ENCODE measurements around the gene ADCY9. TPM values are rescaled to one million over a fixed set of nuclear protein-coding genes. Genes with fewer than 3 reads are reported as not detected.

The ADCY9 gene
- total RNA-seq = 18.0 and 19.5 TPM in 2 replicates

GRCh38 chr16:4116325-4117249 is at the start of gene ADCY9:
TSS of gene ADCY9 (minus strand) at chr16:4116442. CDS start at chr16:4115442, 1,000 bp downstream.

Other genes with a start within 250 kb of the ADCY9 start
- gene CREBBP, start 235.7 kb downstream of the ADCY9 start, total RNA-seq = 36.8 and 37.5 TPM in 2 replicates
- gene SRL, start 125.6 kb upstream of the ADCY9 start, total RNA-seq = not detected in 2 replicates
- gene TFAP4, start 156.6 kb upstream of the ADCY9 start, total RNA-seq = 6.4 and 9.6 TPM in 2 replicates
- gene GLIS2, start 199.6 kb upstream of the ADCY9 start, total RNA-seq = 8.0 and 9.4 TPM in 2 replicates
- 24.1 and 24.2 TPM in 2 replicates for gene PAM16, start 234.9 kb upstream of the ADCY9 start, total RNA-seq

All from cardiac ventricle fibroblast (primary cell).